Activated T-helper 1 cell treated with Interleukin-2 at 50 U/mL for 16 hours (primary cell): Measurements from ENCODE around the gene OBSCN.

Source experiments
- DNase-seq: peaks from one replicate; pipeline ENCODE4 v3.0.0-alpha.2; 2020; ENCODE audit warnings: low read depth

OBSCN gene

GRCh38 chr1:228370941-228371740 lies 163.3 kb downstream of the OBSCN start:
- no peak for DNase-seq

GRCh38 chr1:228371741-228372182 lies 163.9 kb downstream of the OBSCN start:
- no peak for DNase-seq

GRCh38 chr1:228372183-228373003 lies 164.5 kb downstream of the OBSCN start:
- no peak for DNase-seq

- DNase-seq, result no peak
Observed at GRCh38 chr1:228373004-228373680, 165.3 kb downstream of the OBSCN start.

GRCh38 chr1:228373681-228374571 lies 166.1 kb downstream of the OBSCN start:
- no peak for DNase-seq

- no peak for DNase-seq
Observed at GRCh38 chr1:228374711-228375577, 167.1 kb downstream of the OBSCN start.

- no peak for DNase-seq
Observed at GRCh38 chr1:228375578-228376261, 167.9 kb downstream of the OBSCN start.

- no peak for DNase-seq
Observed at GRCh38 chr1:228376262-228376628, 168.4 kb downstream of the OBSCN start.

- no peak for DNase-seq
Observed at GRCh38 chr1:228376651-228377631, 169.1 kb downstream of the OBSCN start.

- DNase-seq, result no peak
Observed at GRCh38 chr1:228377664-228378089, 169.8 kb downstream of the OBSCN start.

- peak; percentile 27 for DNase-seq
Observed at GRCh38 chr1:228378090-228378872, 170.4 kb downstream of the OBSCN start.

GRCh38 chr1:228378873-228379460 lies 171.1 kb downstream of the OBSCN start:
- DNase-seq, result no peak

- no peak for DNase-seq
Observed at GRCh38 chr1:228379666-228380065, 171.8 kb downstream of the OBSCN start.

GRCh38 chr1:228381356-228381755 lies 173.5 kb downstream of the OBSCN start:
- DNase-seq, result no peak

- DNase-seq, result no peak
Observed at GRCh38 chr1:228383773-228384172, 175.9 kb downstream of the OBSCN start.

- no peak for DNase-seq
Observed at GRCh38 chr1:228385232-228385631, 177.4 kb downstream of the OBSCN start.

GRCh38 chr1:228387321-228387720 lies 179.5 kb downstream of the OBSCN start:
- DNase-seq, result no peak

- DNase-seq, result no peak
Observed at GRCh38 chr1:228390649-228391048, 182.8 kb downstream of the OBSCN start.
